SKM-1 treated with dmso at 0.1 percent for 144 hours (cell line): Measurements from ENCODE around the gene SLC22A1.

Experiments
- DNase-seq: peaks from one replicate; lab custom pipeline; 2025; ENCODE audit not compliant: unreplicated experiment; lab: John Stamatoyannopoulos, UW

SLC22A1 gene

GRCh38 chr6:160167604-160168399 is 46.2 kb downstream of the SLC22A1 start:
- DNase-seq: no peak

GRCh38 chr6:160170018-160170680 is 48.5 kb downstream of the SLC22A1 start:
- DNase-seq: no peak

- no peak for DNase-seq
Observed at GRCh38 chr6:160172704-160173103, 51.1 kb downstream of the SLC22A1 start.

GRCh38 chr6:160173806-160174527 is 52.4 kb downstream of the SLC22A1 start:
- no peak for DNase-seq

- no peak for DNase-seq
Observed at GRCh38 chr6:160174681-160175080, 53.1 kb downstream of the SLC22A1 start.

GRCh38 chr6:160177220-160177619 is 55.6 kb downstream of the SLC22A1 start:
- no peak for DNase-seq

- no peak for DNase-seq
Observed at GRCh38 chr6:160178271-160178670, 56.7 kb downstream of the SLC22A1 start.

GRCh38 chr6:160180706-160181105 is 59.1 kb downstream of the SLC22A1 start:
- DNase-seq: no peak

- DNase-seq: no peak
Observed at GRCh38 chr6:160188773-160189172, 67.2 kb downstream of the SLC22A1 start.

- DNase-seq: no peak
Observed at GRCh38 chr6:160190081-160190480, 68.5 kb downstream of the SLC22A1 start.

GRCh38 chr6:160190973-160191372 is 69.4 kb downstream of the SLC22A1 start:
- no peak for DNase-seq

- no peak for DNase-seq
Observed at GRCh38 chr6:160192840-160193239, 71.2 kb downstream of the SLC22A1 start.

GRCh38 chr6:160194808-160195207 is 73.2 kb downstream of the SLC22A1 start:
- no peak for DNase-seq

- no peak for DNase-seq
Observed at GRCh38 chr6:160197662-160198061, 76.0 kb downstream of the SLC22A1 start.

GRCh38 chr6:160198606-160199211 is 77.1 kb downstream of the SLC22A1 start:
- DNase-seq: no peak

GRCh38 chr6:160201061-160201460 is 79.4 kb downstream of the SLC22A1 start:
- no peak for DNase-seq

- no peak for DNase-seq
Observed at GRCh38 chr6:160202411-160202810, 80.8 kb downstream of the SLC22A1 start.

- no peak for DNase-seq
Observed at GRCh38 chr6:160203076-160203475, 81.5 kb downstream of the SLC22A1 start.

- DNase-seq: no peak
Observed at GRCh38 chr6:160203522-160203921, 81.9 kb downstream of the SLC22A1 start.

- DNase-seq: no peak
Observed at GRCh38 chr6:160203953-160204352, 82.3 kb downstream of the SLC22A1 start.

GRCh38 chr6:160204710-160205109 is 83.1 kb downstream of the SLC22A1 start:
- no peak for DNase-seq
